T-helper 17 cell (primary cell): ENCODE data around the gene ZNF629. TPM values are rescaled to one million over a fixed set of nuclear protein-coding genes. Genes with fewer than 3 reads are reported as not detected.
"Not testable (repeated sequence)": the region's sequence is repeated elsewhere in the genome, so short reads cannot be mapped to it uniquely, and the experiment has no call there.

Experiments used
- ATAC-seq: fragments of 150-1000 bp; cut with Tn5 transposase; 2 replicates; pipeline ENCODE4 v1.10.0; 2021; ENCODE audit warnings: mild to moderate bottlenecking, moderate library complexity
- DNase-seq, 3 donors: peaks; one replicate each; pipeline versions ENCODE4 v3.0.0 to v3.0.0-alpha.2; 2020 to 2021
- H3K9me3 ChIP-seq: one replicate; pipeline ENCODE4 v1.7.0; 2013; ENCODE audit warnings: low read length, mild to moderate bottlenecking; ENCODE audit not compliant: control insufficient read depth, poor library complexity, severe bottlenecking
- H3K27ac Mint-ChIP-seq: one replicate; pipeline ENCODE4 v1.8.0; 2022; ENCODE audit warnings: mild to moderate bottlenecking, moderate library complexity, mixed read lengths
- H3K27me3 Mint-ChIP-seq: one replicate; pipeline ENCODE4 v1.8.0; 2022; ENCODE audit warnings: mixed read lengths
- H3K36me3 Mint-ChIP-seq: one replicate; pipeline ENCODE4 v1.8.0; 2022; ENCODE audit warnings: low read depth, mixed read lengths
- H3K4me1 Mint-ChIP-seq: one replicate; pipeline ENCODE4 v1.8.0; 2022; ENCODE audit warnings: mild to moderate bottlenecking, mixed read lengths
- H3K4me3 Mint-ChIP-seq: one replicate; pipeline ENCODE4 v1.8.0; 2022; ENCODE audit warnings: mild to moderate bottlenecking, moderate library complexity, mixed read lengths
- total RNA-seq, 4 donors: library from RNA in 2 of 4; stranded (reverse) in 2 of 4; gene quantifications; one replicate each; pipeline ENCODE4 v1.2.3 and lab custom pipeline; 2022 to 2026

The ZNF629 gene
- 1 to 10 TPM; 1.4 to 1.5 TPM for total RNA-seq
- 1.7 to 9.7 reads per million in 2 donors for total RNA-seq (lab: John Stamatoyannopoulos, UW)

GRCh38 chr16:30786936-30787612, at the start of gene ZNF629:
ZNF629 (minus strand) TSS chr16:30787205; CDS start chr16:30784482, 2,723 bp downstream.
- no peak within 1 kb of the TSS for H3K27ac Mint-ChIP-seq
- ATAC-seq (peak; percentile 64), DNase-seq (no peak)
- peaks cover 7% of the 10 kb centered on the region for H3K4me1 Mint-ChIP-seq
- peaks cover 6% of the 10 kb centered on the region for H3K27me3 Mint-ChIP-seq
- H3K36me3 Mint-ChIP-seq: no peaks in the 10 kb centered on the region
- H3K9me3 ChIP-seq: no peaks in the 10 kb centered on the region
- peak within 1 kb of the TSS; percentile 85 for H3K4me3 Mint-ChIP-seq

DNA sequence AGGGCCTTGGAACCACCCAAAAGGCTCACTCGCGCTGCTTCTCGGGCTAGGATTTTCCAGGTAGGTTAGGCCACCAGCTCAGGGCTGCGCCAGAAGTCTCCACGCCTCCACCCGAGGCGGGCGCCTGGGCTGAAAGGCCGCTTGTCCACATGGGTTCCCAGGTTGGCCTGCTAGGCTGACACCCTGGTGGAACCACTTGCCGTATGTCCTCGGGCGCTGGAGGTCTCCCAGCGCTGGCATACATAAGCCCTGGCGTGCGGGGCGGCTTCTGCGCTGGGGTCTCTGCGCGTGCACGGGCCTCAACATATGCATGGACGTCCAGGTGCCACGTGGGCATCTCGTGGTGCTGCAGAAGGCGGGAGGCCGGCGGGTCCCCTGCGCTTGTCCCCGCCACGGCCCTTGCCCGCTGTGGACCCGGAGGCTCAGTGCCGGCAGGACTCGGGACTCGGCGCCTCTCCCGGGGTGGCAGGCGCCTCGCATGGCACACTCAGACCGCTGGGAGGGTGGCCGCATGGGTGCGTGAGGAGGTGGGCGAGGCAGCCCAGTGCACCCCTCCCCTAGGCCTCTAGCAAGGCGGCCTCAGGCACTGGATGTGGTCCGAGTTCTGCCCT, 47.2 kb upstream of the ZNF629 start:
- Mint-ChIP-seq H3K36me3 (no peaks in the 10 kb centered on the region), H3K4me3 (no peak overlapping the region), H3K27me3 (no peaks in the 10 kb centered on the region), H3K27ac (no peak overlapping the region), H3K4me1 (no peaks in the 10 kb centered on the region)
- DNase-seq (no peak), ATAC-seq (no peak)
- no peaks in the 10 kb centered on the region for H3K9me3 ChIP-seq

- Mint-ChIP-seq H3K27ac (no peak overlapping the region), H3K27me3 (peaks cover 18% of the 10 kb centered on the region), H3K36me3 (peaks cover 3% of the 10 kb centered on the region)
Measured at GRCh38 chr16:30830072-30830417, 43.0 kb upstream of the ZNF629 start.

DNA sequence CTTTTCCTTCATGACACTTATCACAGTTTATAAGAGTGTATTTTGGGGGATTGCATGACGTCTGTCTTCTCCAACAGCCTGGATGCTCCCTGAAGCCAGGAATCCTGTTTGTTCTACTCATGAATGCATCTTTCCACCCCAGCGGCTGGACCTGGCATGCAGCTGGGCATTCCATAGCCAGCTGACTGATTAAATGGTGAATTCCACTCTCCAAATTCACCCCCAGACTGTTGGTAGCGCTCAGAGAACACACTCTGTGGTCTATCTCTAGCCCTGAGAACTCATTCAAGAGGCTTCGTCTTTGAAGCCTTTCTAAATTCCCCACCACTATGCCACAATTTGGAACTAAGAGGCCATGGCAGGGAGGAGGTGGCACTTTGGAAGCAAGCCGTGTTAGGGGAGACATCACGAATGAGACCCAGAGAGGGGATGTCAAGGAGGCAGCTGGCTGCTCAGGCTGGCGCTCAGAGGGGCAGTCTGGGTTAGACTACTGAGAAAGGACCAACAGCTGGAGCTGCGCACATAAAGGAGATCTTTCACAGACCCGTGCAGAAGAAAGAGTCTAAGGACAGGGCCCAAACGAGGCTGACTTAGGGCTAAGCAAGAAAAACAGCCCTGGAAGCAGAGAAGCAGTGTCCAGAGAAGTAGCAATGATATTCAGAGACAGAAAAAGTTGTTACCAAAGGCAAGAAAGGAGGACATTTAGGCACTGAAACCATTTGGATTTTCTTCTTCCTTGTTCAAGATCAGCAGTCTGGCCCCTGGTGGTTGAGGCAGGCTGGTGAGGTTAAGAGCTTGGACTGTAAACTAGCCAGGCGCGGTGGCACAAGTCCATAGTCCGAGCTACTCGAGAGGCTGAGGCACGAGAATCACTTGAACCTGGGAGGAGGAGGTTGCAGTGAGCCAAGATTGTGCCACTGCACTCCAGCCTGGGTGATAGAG, 42.4 kb upstream of the ZNF629 start:
- peaks cover 18% of the 10 kb centered on the region for H3K27me3 Mint-ChIP-seq
- H3K36me3 Mint-ChIP-seq: peaks cover 4% of the 10 kb centered on the region
- H3K9me3 ChIP-seq: no peaks in the 10 kb centered on the region
- no peak for ATAC-seq
- no peaks in the 10 kb centered on the region for H3K4me1 Mint-ChIP-seq
- DNase-seq: no peak
- no peak overlapping the region for H3K27ac Mint-ChIP-seq
- no peak overlapping the region for H3K4me3 Mint-ChIP-seq

More at GRCh38 chr16:30830072-30830417, 43.0 kb upstream of the ZNF629 start:
- no peak for ATAC-seq
- Mint-ChIP-seq H3K4me1 (no peaks in the 10 kb centered on the region), H3K4me3 (no peak overlapping the region)
- DNase-seq: no peak
- no peaks in the 10 kb centered on the region for H3K9me3 ChIP-seq

DNA sequence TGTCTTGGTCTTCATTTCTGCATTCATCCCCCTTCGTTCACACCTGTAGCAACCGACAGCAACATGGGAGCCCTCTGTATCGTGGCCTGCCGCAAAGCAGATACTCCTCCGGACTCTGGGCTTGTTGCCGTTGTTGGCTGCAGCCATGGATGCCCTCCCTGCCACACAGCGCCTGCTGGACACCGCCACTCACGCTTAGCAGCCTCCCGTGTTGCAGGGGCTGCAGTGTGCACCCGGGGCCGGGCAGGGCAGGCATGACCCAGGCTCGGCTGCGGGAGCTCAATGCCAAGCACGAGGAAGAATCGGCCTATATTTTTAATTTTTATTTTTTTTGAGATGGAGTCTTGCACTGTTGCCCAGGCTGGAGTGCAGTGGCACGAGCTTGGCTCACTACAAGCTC, 34.9 kb upstream of the ZNF629 start:
- H3K27me3 Mint-ChIP-seq: peaks cover 9% of the 10 kb centered on the region
- peaks cover 2% of the 10 kb centered on the region for H3K36me3 Mint-ChIP-seq
- ATAC-seq (no peak), DNase-seq (no peak)
- no peak overlapping the region for H3K4me3 Mint-ChIP-seq
- H3K9me3 ChIP-seq: no peaks in the 10 kb centered on the region
- H3K27ac Mint-ChIP-seq: no peak overlapping the region
- peaks cover 2% of the 10 kb centered on the region for H3K4me1 Mint-ChIP-seq

GRCh38 chr16:30821441-30821840, 34.4 kb upstream of the ZNF629 start:
- not testable (repeated sequence) for H3K4me1 Mint-ChIP-seq, H3K27me3 Mint-ChIP-seq, H3K27ac Mint-ChIP-seq, H3K4me3 Mint-ChIP-seq, H3K36me3 Mint-ChIP-seq, ATAC-seq, H3K9me3 ChIP-seq, DNase-seq

DNA sequence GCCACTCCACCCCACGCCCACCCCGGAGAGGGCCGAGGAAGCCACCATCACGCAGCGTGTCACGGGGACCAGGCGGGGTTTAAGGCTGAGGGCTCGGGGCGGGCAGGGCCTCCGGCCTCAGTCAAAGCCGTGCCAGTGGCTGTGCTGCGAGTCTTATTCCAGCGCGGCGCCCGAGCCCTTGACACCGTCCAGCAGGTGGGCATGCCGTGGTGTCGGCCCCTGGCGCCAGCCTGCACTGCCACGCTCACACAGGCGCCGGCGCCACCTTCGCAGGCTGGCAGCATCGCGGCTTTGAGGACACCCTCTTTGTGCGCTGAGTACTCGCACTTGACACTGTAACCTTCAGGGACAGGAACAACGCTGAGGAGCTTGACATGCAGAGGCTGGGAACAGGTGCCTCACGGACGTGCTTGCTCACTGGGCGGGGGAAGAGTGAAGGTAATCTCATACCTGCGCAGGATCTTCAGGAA, 34.0 kb upstream of the ZNF629 start:
- Mint-ChIP-seq H3K27me3 (peaks cover 3% of the 10 kb centered on the region), H3K27ac (no peak overlapping the region), H3K4me3 (no peak overlapping the region), H3K4me1 (peaks cover 2% of the 10 kb centered on the region), H3K36me3 (peaks cover 2% of the 10 kb centered on the region)
- ATAC-seq: no peak
- no peak for DNase-seq
- H3K9me3 ChIP-seq: no peaks in the 10 kb centered on the region

DNA sequence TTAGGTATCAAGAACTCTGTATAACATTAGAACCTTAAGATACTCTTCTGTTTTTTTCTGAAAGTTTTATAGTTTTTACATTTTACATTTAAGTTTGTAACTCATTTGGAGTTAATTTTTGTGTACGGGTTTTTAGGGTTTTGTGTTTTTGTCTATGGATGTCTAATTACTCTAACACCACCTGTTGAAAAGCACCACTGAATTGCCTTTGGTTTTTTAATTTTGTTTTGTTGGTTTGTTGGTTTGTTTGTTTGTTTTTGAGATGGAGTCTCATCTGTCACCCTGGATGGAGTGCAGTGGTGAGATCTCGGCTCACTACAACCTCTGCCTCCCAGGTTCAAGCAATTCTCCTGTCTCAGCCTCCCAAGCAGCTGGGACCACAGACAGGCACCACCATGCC, 29.8 kb upstream of the ZNF629 start:
- H3K4me3 Mint-ChIP-seq: no peak overlapping the region
- H3K27me3 Mint-ChIP-seq: no peaks in the 10 kb centered on the region
- no peak overlapping the region for H3K27ac Mint-ChIP-seq
- peaks cover 10% of the 10 kb centered on the region for H3K4me1 Mint-ChIP-seq
- DNase-seq: no peak
- no peak for ATAC-seq
- H3K9me3 ChIP-seq: no peaks in the 10 kb centered on the region
- no peaks in the 10 kb centered on the region for H3K36me3 Mint-ChIP-seq

DNA sequence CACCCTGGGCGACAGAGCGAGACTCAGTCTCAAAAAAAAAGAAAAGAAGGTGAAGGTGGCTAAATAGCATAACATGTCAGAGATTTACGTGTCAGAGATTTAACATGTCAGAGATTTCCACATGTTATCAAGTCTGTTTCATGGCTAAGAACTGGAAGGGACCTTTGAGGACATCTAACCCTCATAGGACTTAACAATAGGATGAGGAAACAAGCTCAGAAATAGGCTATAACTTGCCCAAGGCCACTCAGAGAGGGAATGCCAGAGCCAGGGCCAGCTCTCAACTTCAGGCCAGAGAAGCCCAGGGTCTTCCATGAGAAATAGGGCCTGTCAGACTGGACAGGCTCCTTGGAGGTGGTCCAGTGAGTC, 26.8 kb upstream of the ZNF629 start:
- H3K36me3 Mint-ChIP-seq: no peaks in the 10 kb centered on the region
- H3K27me3 Mint-ChIP-seq: no peaks in the 10 kb centered on the region
- peaks cover 8% of the 10 kb centered on the region for H3K4me1 Mint-ChIP-seq
- ATAC-seq: peak; percentile 12
- H3K27ac Mint-ChIP-seq: peak overlapping the region; percentile 88
- DNase-seq: no peak
- peak overlapping the region; percentile 93 for H3K4me3 Mint-ChIP-seq
- no peaks in the 10 kb centered on the region for H3K9me3 ChIP-seq

- H3K9me3 ChIP-seq, H3K27ac Mint-ChIP-seq, H3K4me3 Mint-ChIP-seq, H3K27me3 Mint-ChIP-seq, ATAC-seq, DNase-seq, H3K36me3 Mint-ChIP-seq: not testable (repeated sequence)
- peaks cover 18% of the 10 kb centered on the region for H3K4me1 Mint-ChIP-seq
Measured at GRCh38 chr16:30809675-30810074, 22.7 kb upstream of the ZNF629 start.

DNA sequence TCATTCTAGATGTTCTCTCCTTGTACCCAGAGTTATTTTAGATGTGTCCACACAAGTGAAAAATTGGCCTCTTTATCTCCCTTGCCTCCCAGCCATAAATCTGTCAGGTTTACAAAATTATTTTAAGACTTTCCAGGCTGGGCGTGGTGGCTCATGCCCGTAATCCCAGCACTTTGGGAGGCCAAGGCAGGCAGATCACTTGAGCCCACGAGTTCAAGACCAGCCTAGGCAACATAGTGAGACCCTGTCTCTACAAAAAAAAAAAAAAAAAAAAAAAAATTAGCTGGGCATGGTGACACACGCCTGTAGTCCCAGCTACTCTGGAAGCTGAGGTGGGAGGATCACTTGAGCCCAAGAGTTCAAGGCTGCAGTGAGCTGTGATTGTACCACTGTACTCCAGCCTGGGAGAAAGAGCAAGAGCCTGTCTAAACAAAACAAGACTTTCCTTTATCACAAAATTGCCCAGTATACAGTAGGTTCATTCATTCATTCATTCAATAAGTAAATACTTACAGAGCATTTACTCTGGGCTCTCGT, 22.0 kb upstream of the ZNF629 start:
- ATAC-seq, H3K9me3 ChIP-seq, DNase-seq, H3K27ac Mint-ChIP-seq, H3K27me3 Mint-ChIP-seq, H3K36me3 Mint-ChIP-seq, H3K4me3 Mint-ChIP-seq: not testable (repeated sequence)
- peaks cover 14% of the 10 kb centered on the region for H3K4me1 Mint-ChIP-seq

DNA sequence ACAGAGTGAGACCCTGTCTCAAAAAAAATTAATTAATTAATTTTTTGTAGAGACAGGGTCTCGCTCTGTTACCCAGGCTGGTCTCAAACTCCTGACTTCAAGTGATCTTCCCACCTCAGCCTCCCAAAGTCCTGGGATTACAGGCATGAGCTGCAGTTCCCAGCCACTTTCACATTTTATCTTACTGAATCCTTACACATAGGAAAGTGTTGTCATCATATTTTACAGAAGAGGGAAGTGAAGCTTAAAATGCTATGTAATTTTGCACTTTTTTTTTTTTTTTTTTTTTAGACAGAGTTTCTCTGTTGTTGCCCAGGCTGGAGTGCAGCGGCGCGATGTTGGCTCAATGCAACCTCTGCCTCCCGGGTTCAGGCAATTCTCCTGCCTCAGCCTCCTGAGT, 21.1 kb upstream of the ZNF629 start:
- Mint-ChIP-seq H3K36me3 (peaks cover 2% of the 10 kb centered on the region), H3K4me1 (peaks cover 11% of the 10 kb centered on the region), H3K4me3 (no peak overlapping the region), H3K27me3 (peaks cover 7% of the 10 kb centered on the region), H3K27ac (no peak overlapping the region)
- ATAC-seq (no peak), DNase-seq (no peak)
- no peaks in the 10 kb centered on the region for H3K9me3 ChIP-seq
